WTC11 (cell line): ENCODE data around the gene GALE. TPM values are rescaled to one million over a fixed set of nuclear protein-coding genes. Genes with fewer than 3 reads are reported as not detected.

Experiments used
- ATAC-seq: fragments of 200-7000 bp; cut with Tn5 transposase; 2 replicates; pipeline ENCODE4 v1.10.0; 2021; ENCODE audit warnings: mild to moderate bottlenecking, moderate library complexity
- CTCF ChIA-PET: fragments of 300-600 bp; sonication (Branson Sonifier 250); formaldehyde crosslinking; loops from one replicate; lab custom pipeline; 2021; ENCODE audit warnings: antibody characterized with exemption; lab: Charles Lee
- POLR2A ChIA-PET: fragments of 350-600 bp; sonication (Branson Sonifier 250); formaldehyde crosslinking; loops from one replicate; lab custom pipeline; 2021; ENCODE audit warnings: antibody characterized with exemption; lab: Charles Lee
- DNase-seq: peaks from one replicate; pipeline ENCODE4 v3.0.0; 2021; ENCODE audit warnings: low spot score
- H3K27ac Mint-ChIP-seq: 2 replicates; pipeline ENCODE4 v1.8.0; 2021; ENCODE audit warnings: mixed read lengths
- H3K27me3 Mint-ChIP-seq: 2 replicates; pipeline ENCODE4 v1.8.0; 2021; ENCODE audit warnings: low read depth, mild to moderate bottlenecking, moderate library complexity, mixed read lengths
- H3K36me3 Mint-ChIP-seq: 2 replicates; pipeline ENCODE4 v1.8.0; 2021; ENCODE audit warnings: mixed read lengths
- H3K4me1 Mint-ChIP-seq: 2 replicates; pipeline ENCODE4 v1.8.0; 2022; ENCODE audit warnings: mixed read lengths
- H3K4me3 Mint-ChIP-seq: 2 replicates; pipeline ENCODE4 v1.8.0; 2021; ENCODE audit warnings: mild to moderate bottlenecking, moderate library complexity, mixed read lengths
- H3K9me3 Mint-ChIP-seq: 2 replicates; pipeline ENCODE4 v1.8.0; 2021; ENCODE audit warnings: mixed read lengths
- CREM ChIP-seq: sonication (generic); formaldehyde crosslinking; IDR thresholded peaks from 2 replicates; pipeline ENCODE4 v1.8.1; 2022; ENCODE audit warnings: mild to moderate bottlenecking, missing genetic modification reagents, moderate library complexity
- CTCF ChIP-seq: fragments of 200-600 bp; IDR thresholded peaks from 2 replicates; pipeline ENCODE4 v1.8.0; 2022; ENCODE audit warnings: antibody characterized with exemption
- FOXP4 ChIP-seq: sonication (generic); formaldehyde crosslinking; IDR thresholded peaks from 2 replicates; pipeline ENCODE4 v1.8.0; 2022; ENCODE audit warnings: mild to moderate bottlenecking, missing genetic modification reagents
- GRHL2 ChIP-seq: fragments of 250-450 bp; sonication (Bioruptor Pico); IDR thresholded peaks from 2 replicates; pipeline ENCODE4 v1.8.0; 2022; ENCODE audit warnings: mild to moderate bottlenecking, moderate library complexity; ENCODE audit not compliant: insufficient replicate concordance, severe bottlenecking
- HMGXB4 ChIP-seq: sonication (generic); formaldehyde crosslinking; IDR thresholded peaks from 2 replicates; pipeline ENCODE4 v1.8.1; 2023; ENCODE audit warnings: mild to moderate bottlenecking, moderate library complexity, missing genetic modification reagents
- NFE2L1 ChIP-seq: sonication (generic); formaldehyde crosslinking; IDR thresholded peaks from 2 replicates; pipeline ENCODE4 v1.8.1; 2023; ENCODE audit warnings: missing genetic modification reagents
- SOX15 ChIP-seq: fragments of 250-450 bp; sonication (Bioruptor Pico); IDR thresholded peaks from 2 replicates; pipeline ENCODE4 v1.9.0; 2021; ENCODE audit warnings: mild to moderate bottlenecking
- TEAD4 ChIP-seq: sonication (generic); formaldehyde crosslinking; IDR thresholded peaks from 2 replicates; pipeline ENCODE4 v1.8.0; 2022; ENCODE audit warnings: mild to moderate bottlenecking, missing genetic modification reagents
- ZBTB21 ChIP-seq: sonication (generic); formaldehyde crosslinking; IDR thresholded peaks from 2 replicates; pipeline ENCODE4 v1.8.1; 2023; ENCODE audit warnings: mild to moderate bottlenecking, missing genetic modification reagents, borderline replicate concordance
- ZNF138 ChIP-seq: sonication (generic); formaldehyde crosslinking; conservative IDR thresholded peaks from 2 replicates; pipeline ENCODE4 v1.8.1; 2022; ENCODE audit warnings: mild to moderate bottlenecking, moderate library complexity, missing genetic modification reagents
- ZNF416 ChIP-seq: fragments of 250-450 bp; sonication (Bioruptor Pico); IDR thresholded peaks from 2 replicates; pipeline ENCODE4 v1.9.0; 2021; ENCODE audit warnings: mild to moderate bottlenecking, inconsistent platforms
- ZNF423 ChIP-seq: fragments of 250-450 bp; sonication (Bioruptor Pico); IDR thresholded peaks from 2 replicates; pipeline ENCODE4 v2.1.2; 2022; ENCODE audit warnings: mild to moderate bottlenecking, moderate library complexity
- ZNF532 ChIP-seq: fragments of 250-450 bp; sonication (Bioruptor Pico); IDR thresholded peaks from 2 replicates; pipeline ENCODE4 v1.9.0; 2021; ENCODE audit warnings: mild to moderate bottlenecking, borderline replicate concordance
- total RNA-seq: library from RNA; stranded (reverse); gene quantifications from 3 replicates; pipeline ENCODE4 v1.2.3, GENCODE V29; 2021

The GALE gene
- total RNA-seq, 1 experiment from 2014 or later, result 30.3 TPM

- DNase-seq (no peak), ATAC-seq (no peak)
- Mint-ChIP-seq H3K4me1 (peaks cover 9% of the 10 kb centered on the region; the same call in 1 of the 2 replicates), H3K4me3 (no peak overlapping the region), H3K36me3 (0 out of 2 replicates have a peak, but pooled peaks cover 2% of the 10 kb centered on the region), H3K27me3 (no peaks in the 10 kb centered on the region), H3K27ac (no peak overlapping the region), H3K9me3 (no peaks in the 10 kb centered on the region)
- CTCF ChIA-PET, result no interaction called here
- TF ChIP-seq TEAD4 (CRISPR knock-in tag) (no peak), ZBTB21 (CRISPR knock-in tag) (no peak), ZNF138 (CRISPR knock-in tag) (no peak), FOXP4 (CRISPR knock-in tag) (no peak), ZNF532 (CRISPR knock-in tag) (no peak), CREM (CRISPR knock-in tag) (no peak), ZNF423 (CRISPR knock-in tag) (no peak), HMGXB4 (CRISPR knock-in tag) (no peak), ZNF416 (CRISPR knock-in tag) (no peak), SOX15 (no peak), GRHL2 (CRISPR knock-in tag) (no peak)
- POLR2A ChIA-PET, result no interaction called here
Measured at GRCh38 chr1:23772854-23773242, 27.7 kb downstream of the GALE start.

- CTCF ChIA-PET, result interaction anchor here (0.6 to 2.9 kb wide), 48 partner anchors 9 to 379 kb away, joined by 3 to 64 read pairs (median 4); partner anchors contain the start of genes ASAP3, ELOA, FUCA1 and GALE
- DNase-seq (peak; percentile 92), ATAC-seq (peak; percentile 97)
- TF ChIP-seq NFE2L1 (no peak), CTCF (peak; percentile 87)
- no peaks in the 10 kb centered on the region for H3K27me3 Mint-ChIP-seq
- H3K27ac Mint-ChIP-seq, result no peak overlapping the region
- 0 out of 2 replicates have a peak, but pooled peaks cover 2% of the 10 kb centered on the region for H3K36me3 Mint-ChIP-seq
- H3K4me3 Mint-ChIP-seq, result no peak overlapping the region
- POLR2A ChIA-PET, result interaction anchor here (0.7 to 0.8 kb wide), 2 partner anchors 16 to 28 kb away, joined by 3 read pairs; partner anchors contain the start of gene GALE
- no peaks in the 10 kb centered on the region for H3K9me3 Mint-ChIP-seq
- peaks cover 4% of the 10 kb centered on the region; the same call in 1 of the 2 replicates for H3K4me1 Mint-ChIP-seq
Measured at GRCh38 chr1:23772049-23772853, 28.3 kb downstream of the GALE start.
